GM18508 (cell line): ENCODE results near the gene C10orf105.

Source experiments
- ATAC-seq: cut with Tn5 transposase; IDR thresholded peaks from one replicate; pipeline ENCODE4 v1.9.1; 2021; ENCODE audit warnings: moderate number of reproducible peaks; ENCODE audit not compliant: insufficient read depth, unreplicated experiment

Gene C10orf105

DNA sequence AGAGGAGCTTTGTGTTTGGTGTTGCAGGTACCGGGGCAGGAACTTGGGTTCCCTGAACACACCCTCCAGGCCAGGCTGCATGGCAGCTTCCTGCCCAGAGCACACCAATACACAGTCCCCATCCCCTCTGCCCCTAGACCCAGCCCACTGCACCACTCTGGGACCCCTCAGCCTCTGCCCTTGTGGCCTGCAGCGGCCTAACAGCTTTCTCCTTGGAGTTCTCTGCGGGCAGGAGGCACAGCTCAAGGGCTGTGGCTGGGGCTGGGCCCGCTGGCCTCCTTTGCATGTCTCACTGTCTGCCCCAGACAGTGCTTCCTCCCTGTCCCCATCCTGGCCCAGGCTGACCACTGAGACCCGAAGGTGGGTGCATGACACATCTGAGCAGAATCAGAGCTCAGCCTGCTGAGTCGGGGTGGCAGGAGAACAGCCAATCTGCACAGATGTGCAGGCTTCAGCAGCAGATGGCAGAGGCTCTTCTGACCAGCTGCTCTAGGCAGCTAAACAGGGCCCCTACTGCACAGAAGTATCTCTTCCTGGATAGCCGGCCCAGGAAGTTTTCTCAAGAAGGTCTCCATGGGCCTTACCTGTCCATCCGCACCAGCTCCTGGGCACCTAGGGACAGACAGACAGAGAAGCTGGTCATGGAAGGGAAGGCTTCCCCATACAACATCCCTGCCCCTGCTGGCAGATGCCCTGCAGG, 33.0 kb upstream of the C10orf105 start:
- no peak for ATAC-seq

DNA sequence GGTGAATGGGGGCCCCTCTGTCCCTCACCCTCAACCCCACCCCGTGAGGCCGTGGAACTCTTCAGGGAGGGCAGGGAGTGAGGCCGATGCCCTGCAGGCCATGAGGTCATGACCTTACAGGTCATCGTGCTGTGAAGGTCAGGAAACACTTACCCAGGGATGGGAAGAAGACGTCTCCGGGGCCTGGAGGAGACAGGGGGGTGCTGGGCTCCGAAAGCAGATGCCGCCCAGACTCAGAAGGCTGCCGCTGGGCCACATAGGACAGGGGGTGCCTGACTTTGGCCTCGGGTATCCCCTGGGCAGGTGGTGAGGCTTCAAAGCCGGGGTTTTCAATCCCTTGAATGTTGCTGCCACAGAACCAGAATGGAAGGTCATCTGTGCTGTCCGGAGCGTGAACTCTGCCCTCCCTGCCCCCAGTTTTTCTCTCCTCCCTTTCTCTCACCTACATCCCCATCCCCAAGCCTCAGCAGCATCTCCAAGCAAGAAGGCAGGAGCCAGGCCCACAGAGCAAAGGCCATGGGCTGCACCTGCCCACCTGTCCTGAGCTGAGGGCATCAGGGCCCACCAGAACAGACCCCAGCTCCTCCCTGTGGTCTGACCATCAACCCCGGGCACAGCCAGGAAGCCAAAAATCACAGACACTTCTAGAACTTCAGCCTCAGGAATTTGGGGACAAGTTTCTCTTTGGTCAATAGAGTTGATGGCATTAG, 32.1 kb upstream of the C10orf105 start:
- ATAC-seq, result no peak

DNA sequence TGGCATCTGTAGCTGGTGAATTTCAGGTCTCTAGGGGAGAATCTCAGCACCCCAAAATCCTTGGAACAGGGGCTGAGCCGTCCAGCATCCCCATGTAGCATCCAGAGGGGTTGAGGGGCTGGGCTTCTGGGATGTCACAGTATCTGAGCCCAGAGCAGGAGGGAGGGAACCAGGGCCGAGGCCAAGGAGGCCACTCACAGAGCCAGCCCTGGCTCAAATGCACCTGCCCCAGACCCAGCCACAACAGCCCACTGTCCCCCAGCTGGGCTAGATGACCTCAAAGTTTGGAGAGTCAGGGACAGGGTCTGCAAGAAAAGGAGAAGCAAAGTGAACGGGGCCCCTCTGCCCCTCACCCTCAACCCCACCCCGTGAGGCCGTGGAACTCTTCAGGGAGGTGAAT, 31.4 kb upstream of the C10orf105 start:
- ATAC-seq, result no peak

DNA sequence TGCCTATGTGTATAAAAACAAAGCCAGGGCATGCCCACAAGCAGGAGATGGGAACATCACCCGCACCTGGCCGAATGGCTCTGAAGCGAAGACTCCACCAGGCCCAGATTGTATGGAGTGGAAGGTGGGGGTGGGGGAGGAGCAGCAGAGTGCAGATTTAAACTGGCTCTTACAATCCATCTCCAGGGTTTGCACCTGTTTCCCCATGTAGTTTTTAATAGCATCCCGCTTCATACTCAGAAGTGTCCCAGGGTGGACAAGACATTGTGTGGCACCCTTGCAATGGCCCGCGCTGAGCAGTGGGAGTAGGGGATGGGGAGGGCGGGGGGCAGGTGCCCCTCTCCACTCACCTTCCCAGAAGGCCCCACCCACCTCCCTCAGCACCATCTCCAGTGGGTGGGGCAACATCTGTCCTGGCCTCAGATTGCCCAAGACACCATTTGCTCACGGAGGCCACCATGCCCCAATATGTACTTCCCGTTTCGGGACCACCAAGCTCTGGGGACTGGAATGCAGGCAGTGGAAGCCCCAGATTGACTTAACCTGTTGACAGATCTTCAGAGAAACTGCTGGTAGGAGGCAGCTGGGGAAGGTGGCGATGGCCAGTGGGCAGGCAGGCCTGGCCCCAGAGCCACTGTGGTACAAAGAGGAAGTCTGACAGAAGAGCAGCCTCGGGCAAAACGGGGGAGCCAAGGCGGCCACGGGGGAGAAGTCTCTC, 30.7 kb upstream of the C10orf105 start:
- ATAC-seq, result no peak

DNA sequence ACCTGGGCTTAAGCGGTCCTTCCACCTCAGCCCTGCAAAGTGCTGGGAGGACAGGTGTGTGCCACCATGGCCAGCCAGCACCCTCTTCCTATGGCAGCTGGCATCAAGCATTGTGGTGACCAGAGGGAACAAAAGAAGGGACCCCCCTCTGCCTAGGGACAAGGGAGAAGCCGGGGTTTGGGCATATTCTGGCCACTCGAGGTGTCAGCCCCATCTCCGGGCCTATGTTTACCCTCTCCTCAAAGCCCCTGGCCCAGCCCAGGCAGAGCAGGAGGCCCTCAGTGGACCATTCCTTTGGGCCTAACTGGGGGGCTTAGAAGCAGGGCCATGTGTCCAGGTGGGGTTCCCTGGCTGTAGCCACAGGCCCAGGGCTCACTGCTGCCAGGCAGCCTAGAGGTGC, 29.8 kb upstream of the C10orf105 start:
- ATAC-seq, result no peak

DNA sequence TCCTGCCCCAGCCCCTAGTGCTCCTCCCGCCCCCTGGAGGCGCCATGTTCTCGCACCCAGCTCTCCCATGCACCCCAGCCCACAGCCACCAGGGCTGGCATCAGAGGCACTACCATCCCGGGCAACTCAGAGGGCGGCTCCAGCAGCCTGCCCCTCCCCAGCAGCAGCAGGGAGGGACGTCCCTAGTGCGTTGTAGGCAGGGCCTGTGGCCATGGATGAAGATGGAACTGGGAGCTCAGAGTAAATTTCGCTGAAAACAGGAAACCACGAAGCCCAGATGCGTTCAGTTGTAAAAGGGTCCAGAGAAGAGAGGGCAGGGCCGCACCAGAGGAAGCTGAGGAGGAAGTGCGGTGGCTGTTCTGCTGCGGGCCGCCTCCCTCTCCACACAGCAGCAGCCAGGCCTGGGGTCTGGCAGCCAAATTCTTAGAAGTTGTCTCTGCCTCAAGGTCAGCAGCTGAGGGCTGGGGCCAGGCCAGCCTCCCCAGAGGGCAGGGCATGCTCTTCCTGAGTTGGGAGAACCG, 29.2 kb upstream of the C10orf105 start:
- no peak for ATAC-seq

DNA sequence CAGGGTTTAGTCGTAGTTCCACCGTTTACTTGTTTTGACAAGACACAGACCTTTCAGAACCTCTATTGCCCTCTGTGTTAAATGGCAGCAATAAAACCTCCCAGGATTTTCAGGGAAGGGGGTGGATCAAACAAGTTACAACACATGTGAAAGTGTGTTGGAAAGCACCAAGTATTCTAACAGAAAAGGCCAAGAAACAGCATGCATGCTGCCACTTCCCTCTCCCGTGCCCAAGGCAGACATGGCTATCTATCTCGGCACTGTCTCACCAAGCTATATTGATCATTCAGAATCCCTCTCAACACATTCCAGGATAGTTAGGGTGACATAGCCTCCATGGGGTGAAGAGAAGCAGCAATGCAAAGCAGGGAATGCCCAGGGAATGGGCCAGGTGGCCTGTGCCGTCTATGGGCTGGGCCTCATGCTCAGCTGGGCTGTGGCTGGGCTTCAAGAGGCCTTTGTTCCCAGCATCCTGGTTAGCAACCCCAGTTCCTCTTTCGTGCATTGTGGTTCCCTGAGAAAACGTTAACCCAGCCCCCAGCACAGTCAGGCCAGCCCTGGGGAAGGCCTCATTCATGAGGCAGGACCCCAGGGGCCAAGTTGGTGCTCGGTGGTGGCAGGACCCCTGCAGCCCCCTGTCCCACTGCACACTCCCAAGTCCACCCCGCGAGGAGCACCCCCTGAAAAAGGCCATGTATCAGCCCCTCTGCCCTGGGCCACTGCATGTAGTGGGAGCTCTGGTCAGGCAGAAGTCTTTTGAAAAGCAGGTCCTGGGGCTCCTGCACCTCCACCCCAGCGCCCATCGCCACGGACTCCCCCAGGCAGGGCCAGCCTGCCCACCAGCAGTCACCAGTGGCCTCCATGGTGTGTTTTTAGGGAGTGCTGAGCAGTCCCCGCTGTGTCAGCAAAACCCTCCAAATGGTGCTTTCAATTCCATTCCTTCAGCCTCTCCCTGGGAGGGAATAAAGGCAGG, 28.3 kb upstream of the C10orf105 start:
- no peak for ATAC-seq

DNA sequence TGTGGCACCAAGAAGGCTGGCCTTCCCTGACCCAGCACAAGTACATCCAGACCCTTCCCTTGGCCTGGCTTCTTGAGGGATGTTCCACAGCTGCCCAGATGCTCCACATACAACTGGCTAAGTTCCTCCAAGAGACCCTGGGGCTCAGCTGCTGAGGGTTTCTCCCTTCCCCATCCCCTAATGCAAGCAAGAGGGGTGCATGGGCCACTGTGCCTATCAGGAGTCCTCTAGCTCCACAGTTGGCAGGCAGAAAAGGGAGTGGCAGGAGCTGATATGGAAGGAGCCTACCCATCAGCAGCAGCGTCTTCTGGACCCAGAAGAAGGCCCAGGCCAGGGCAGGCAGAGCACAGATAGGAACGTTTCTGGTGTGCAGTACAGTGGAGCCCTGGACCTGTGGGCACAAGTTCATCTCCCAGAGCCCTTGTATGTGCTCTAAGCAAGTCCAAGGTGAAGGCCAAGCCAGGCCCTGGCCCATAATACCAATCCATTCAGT, 27.5 kb upstream of the C10orf105 start:
- no peak for ATAC-seq

DNA sequence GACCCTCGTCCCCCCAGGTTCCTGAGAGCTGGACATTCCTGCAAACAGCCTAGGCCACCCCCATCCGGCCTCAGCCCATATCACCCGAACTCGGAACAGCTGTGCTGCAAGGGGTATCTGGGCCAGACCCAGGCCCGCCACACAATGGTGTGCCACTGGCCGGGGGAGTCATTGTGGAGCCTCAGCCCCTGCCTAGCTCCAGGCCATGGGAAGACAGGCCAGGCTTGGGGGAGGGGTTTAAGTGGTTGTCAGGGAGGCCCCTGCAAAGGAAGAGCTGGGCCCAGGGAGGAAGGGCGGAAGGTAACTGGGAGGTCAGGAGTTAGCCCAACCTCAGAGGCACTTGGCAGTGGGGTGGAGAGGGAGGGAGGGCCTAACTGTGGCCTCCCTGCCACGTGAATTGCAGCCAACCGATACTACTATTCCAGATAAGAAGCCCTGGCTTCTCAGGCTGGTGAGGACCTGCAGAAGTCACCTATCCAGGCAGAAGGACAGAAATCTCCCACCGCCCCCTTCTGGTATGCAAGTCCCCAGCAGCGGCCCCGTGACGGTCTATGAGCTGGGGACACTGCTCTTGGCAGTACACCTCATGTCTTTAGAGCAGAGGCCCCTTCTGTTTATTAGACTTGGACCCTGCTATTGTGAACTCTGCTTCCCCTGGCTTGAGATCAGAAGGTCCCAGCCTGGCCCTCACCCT, 26.9 kb upstream of the C10orf105 start:
- ATAC-seq, result no peak

DNA sequence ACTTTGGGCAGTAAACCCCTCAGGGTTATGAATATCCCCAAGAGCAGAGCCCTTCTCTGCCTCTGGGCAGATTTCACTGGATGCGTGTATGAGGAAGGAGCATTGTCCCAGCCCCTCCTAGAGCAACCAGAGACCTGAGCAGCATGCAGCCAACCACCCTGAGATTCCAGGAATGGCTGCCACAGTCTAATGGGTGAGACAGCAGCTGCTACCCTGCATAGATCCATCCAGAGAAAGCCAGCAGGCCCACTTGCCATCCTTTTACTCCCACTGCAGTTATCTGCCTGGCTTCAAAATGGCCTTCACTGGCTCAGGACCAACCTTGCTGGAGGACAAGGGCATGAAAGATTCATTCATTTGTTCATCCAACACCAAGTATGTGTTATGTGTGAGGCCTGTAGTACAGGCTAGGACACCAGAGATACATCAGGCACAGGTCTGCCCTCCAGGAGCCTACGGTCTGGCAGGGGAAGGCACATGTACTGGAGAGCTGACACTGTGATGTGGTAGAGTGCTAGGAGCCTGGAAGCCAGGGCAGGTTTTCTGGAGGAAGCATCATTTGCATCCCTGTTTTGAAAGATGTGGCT, 26.2 kb upstream of the C10orf105 start:
- no peak for ATAC-seq

DNA sequence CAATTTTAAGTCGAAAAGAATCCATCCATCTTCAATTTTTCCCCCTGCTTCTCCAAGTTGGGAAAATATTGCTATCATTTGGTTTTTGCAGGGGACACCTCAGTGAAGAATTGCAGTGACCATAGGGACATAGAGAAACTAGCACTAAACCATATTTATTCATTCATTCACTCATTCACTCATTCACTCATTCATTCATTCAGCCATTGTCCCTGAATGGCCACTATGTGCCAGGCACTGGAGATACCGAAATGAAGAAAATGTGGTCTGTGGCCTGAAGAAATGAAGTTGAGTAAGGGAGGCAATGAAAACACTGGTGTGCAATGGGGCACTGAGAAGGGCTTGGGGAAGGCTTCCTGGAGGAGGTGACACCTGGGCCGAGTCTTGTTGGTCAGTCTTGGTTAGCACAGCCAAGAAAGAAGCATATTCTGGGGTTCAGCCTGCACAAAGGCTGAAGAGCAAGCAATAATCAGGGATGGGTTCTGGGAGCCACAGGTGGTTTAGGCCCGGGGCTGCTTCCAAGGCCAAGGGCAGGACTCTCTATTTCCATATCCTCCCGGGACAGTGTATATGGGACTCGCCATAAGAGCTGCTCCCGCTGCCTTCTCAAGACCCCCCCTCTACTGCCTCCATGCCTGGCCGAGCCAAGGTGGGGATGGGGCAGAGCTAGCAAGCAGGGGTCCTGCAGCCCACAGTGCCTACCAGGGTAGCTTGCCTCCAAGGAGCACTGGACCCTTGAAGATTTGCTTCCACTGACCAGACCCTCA, 25.5 kb upstream of the C10orf105 start:
- ATAC-seq, result no peak

DNA sequence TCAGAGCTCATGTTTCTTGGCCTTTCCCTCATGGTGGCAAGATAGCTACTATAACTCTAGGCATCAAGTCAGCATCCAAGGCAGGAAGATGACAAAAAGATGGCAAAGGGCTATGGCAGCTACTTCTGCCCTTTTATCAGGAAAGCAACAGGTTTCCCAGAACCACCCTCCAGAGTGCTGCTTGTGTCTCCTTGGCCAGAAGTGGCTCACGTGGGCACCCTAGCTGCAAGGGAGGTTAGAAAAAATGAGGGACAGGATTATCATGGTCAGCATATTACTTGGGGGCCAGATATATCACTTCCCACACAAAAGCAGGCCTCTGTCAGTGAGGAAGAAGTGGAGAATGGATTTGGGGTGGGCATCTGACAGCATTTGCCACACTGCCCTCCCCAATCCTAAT, 24.3 kb upstream of the C10orf105 start:
- no peak for ATAC-seq

DNA sequence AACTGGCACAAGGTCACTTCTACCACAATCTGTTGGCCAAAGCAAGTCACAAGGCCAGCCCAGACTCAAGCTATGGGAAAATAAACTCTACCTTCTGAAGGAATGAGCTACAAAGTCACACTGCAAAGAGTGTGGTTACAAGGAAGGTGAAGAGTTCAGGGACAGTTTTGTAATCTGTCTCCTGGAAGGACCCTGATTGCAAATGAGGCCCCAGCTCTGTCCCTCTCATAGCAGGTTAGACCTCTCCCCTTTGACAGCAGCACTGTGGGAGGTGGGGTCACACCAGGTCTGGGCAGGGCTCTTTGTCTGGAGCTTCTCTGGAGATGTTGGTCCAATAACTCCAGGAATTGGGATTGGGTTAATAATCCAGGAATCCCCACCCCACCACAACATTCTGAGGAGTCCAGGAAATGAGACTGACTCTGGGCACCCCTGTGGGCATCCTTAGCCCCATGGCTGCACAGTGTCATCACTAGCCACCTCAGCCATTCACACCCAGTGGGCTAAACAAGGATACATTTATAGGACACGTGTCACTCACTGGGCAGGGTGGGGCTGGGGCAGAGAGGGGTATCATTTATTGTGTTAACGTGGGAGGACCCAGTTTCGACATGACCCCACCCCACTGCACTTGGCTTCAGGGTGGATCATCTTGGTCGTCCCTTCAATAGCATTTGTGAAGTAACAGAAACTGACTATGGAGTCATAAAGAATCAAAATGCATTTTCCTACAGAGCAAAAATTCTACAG, 23.7 kb upstream of the C10orf105 start:
- ATAC-seq, result no peak

DNA sequence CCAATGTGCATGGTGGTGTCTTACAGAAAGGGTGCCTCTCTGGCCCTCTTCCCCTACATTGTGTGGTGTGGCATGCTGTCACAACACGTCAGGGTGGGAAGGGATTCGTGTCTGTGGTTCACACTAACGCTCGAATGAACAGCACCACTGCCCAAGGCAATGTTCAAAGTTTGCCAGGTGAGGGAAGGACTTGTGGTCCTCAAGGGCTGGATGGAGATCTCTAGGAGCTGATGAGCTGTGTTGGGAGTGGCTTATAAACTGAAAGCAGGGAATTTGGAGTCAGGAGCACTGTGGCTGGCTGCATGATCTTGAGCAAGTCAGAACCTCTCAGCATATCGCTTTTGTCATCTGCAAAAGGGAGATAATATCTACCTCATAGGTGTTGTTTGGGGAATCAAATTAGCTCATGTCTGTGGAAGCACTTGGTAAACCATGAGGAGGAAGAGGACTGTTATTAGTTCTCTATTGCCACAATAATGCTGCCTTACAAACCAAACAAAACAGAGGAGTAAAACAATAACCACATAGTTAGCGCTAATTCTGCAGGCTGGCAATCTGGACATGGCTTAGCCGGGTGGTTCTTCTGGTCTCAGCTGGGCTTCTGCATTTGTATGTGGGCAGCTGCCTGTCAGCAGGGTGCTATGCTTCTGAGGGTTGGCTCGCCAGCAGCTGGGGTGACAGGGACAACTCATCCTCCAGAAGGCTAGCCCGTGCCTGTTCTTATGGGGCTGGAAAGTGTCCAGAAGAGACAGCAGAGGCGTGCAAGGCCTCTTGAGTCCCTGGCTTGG, 22.9 kb upstream of the C10orf105 start:
- ATAC-seq, result no peak

DNA sequence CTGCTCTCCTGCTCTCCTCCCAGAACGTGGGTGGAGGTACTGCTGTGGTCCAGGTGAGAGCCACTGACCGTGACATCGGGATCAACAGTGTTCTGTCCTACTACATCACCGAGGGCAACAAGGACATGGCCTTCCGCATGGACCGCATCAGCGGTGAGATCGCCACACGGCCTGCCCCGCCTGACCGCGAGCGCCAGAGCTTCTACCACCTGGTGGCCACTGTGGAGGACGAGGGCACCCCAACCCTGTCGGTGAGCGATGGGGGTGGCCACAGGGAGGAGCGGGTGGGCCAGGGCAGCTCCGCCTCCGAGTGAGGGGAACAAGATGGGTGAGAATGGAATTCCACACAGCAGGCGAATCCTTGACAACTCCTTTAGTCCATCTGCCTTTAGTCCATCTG, 22.1 kb upstream of the C10orf105 start:
- no peak for ATAC-seq

DNA sequence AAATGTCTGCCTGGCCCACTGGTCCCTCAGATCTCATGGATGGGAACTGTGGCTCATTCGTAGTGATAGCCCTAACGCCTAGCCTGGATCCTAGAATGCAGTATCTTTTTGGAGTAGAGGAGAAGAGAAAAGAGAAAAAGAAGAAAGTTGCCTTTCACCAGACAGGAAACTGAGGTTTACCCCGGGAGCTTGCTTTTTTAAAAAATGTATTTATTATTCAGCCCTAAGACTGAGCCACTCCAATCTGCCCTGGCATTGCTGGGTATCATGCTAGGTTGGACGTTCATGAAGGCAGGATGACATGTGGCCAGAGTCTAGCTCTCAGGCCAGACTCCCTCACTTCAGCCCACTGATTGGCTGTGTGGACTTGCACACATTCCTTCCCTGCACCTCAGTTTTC, 21.5 kb upstream of the C10orf105 start:
- ATAC-seq, result no peak
